RPMI7951 (cell line): ENCODE measurements around the gene SLCO3A1. TPM values are rescaled to one million over a fixed set of nuclear protein-coding genes. Genes with fewer than 3 reads are reported as not detected.
"Not testable (repeated sequence)": the region's sequence is repeated elsewhere in the genome, so short reads cannot be mapped to it uniquely, and the experiment has no call there.

Source experiments
- DNase-seq: peaks from one replicate; pipeline ENCODE4 v3.0.0-alpha.2; 2012; ENCODE audit warnings: low read depth
- total RNA-seq: library from RNA; depleted of rRNA; stranded (reverse); fragments of >200 nt; shearing (Covaris generic); gene quantifications from 2 replicates; pipeline ENCODE4 v1.2.3, GENCODE V29; 2014

The SLCO3A1 gene
- total RNA-seq, 1 experiment from 2014 or later, result 1.7 TPM

DNA sequence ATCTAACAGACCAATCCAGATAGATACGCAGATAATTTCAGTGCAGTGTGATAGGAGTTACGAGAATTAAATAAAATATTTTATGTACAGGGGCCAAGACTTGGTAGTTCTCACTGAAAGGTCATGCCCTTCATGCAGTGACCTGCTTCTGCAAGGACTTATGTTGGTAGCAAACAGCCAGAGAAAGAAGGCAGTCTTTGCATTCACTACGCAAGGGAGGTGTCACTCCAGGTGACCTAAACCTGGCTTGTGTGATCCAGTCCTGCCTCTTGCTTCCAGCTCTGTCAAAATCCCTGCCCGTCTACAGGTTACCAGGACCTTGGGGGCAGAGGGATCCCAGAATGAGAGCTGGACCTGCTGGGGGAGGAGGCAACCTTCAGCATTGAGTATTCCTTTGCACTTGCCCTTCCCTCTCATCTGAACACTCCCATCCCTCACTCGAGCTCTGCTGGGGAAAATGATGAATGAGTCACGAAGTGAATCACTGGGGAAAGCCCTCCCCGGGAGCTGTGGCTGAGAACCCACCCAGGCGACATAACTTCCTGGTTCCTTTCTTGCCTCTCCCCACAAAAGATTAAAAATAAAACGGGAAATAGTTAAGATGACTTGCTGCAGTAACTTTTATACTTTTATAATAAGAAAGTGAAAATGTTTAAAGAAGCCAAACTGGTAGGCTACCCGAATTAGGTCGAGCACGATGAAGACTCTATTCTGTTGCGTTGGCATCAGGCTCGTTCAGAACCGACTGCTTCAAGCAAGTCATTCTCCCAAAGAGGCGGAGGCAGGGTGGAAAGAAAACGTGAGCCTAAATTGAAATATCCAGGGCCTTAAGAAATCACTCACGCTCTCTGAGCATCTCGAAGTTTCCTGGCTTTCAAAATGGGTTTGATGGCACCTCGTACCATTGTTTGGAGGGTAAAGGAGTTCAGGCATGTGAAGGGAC is 216.1 kb downstream of the SLCO3A1 start:
- peak; percentile 89 for DNase-seq

DNA sequence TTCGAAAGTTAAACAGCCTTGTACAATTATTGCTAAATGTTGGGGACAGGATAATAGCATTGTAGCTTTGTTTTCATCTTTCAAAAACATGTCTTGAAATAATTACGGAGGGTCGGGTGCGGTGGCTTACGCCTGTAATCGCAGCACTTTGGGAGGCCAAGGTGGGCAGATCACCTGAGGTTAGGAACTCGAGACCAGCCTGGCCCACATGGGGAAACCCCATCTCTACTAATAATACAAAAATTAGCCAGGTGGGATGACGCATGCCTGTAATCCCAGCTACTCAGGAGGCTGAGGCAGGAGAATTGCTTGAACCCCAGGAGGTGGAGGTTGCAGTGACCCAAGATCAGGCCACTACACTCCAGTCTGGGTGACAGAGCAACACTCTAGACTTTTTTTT is 216.7 kb downstream of the SLCO3A1 start:
- not testable (repeated sequence) for DNase-seq

DNA sequence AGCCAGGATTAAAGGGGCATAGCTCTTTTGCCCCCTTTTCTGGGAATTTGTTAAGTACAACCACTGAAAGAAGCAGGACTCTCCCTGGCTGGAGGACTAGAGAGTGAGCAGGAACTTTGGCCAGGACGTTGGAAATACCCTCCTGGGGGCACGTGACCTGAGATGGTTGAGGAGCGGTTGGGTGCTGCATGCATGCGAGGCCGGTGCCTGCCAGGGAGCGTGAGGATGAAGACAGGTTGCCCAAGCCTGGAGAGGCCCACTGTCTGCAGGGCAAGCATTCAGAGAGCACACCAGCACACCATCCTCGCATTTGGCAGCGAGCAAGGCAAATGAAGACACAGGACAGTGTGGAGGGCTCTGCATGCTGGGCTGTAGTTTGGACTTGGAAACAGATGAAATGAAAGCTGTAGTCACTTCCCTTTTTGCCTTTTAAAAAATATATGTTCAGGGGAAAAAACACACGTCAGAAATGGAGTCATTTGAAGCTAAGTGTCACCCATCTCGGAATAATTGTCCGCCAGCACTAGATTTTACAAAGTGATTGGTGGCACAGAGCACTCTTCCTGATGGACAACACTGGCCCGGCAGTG is 217.6 kb downstream of the SLCO3A1 start:
- DNase-seq, result no peak

DNA sequence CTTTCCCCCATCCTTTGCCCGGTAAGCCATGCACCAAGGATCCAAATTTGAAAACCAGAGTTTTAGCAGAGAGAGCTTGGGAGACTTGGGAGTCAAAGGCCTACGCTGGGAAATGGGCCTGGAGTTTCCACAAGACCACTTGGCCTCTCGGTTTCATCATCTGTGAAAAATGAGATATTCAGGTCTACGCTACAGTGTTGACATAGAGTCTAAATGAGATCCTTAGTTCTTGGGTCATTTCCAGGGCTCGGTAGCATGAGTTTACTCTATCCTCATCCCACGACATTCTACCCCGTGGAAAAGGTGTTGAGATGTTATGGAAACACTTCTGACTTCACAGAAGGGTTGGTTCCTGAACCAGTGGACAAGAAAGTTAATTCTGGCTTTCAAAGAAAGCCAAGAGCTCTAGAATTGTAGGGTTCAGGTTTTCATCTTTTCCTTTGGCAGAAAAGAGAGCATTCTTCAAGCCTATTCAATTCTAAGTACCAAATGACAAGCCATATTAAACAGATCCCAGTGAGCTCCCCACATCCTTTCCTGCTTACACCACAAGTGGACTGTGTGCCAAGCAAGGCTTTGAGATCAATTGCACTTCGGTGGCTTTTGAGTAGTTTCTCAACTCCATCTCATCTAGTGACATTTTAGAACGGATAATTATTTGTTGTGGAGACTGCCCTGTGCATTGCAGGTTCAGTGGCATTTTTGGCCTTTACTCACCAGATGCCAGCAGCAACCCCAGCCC is 219.7 kb downstream of the SLCO3A1 start:
- DNase-seq, result no peak

DNA sequence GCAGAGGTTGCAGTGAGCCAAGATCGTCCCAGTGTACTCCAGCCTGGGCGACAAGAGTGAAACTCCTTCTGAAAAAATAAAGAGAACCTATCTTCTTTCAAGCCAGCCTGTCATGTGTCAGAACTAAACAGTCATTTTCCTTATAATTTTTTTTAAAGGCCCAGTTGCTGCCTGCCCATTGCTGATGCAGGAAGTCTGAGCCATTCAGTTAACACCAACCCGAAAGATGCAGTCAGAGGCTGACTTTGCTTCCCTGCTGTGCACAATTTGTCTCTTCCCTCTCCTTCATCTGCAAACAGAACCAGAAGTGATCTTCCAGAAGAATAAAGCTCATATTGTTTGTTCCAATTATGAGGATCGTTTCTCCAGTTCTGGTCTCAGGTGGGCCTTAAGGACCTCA is 220.6 kb downstream of the SLCO3A1 start:
- no peak for DNase-seq

DNA sequence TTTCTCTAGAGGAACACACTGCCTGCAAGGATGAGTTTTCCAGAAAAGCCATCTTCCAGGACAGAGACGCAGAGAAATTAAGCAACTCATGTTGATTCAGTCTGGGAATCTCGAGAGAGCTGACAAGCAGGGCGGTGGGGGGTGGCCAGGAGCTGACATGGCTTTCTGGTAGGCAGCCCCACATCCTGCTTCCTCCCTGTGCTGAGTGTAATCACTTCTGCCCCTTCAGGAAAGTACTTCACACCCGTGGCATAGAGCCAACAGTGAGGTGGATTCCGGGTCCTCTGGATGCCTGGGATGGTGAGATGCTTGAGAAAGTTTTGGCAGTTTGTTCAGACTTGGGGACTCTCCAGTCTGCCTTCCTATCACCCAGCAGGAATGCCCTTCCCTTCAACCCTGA is 221.1 kb downstream of the SLCO3A1 start:
- peak; percentile 64 for DNase-seq

DNA sequence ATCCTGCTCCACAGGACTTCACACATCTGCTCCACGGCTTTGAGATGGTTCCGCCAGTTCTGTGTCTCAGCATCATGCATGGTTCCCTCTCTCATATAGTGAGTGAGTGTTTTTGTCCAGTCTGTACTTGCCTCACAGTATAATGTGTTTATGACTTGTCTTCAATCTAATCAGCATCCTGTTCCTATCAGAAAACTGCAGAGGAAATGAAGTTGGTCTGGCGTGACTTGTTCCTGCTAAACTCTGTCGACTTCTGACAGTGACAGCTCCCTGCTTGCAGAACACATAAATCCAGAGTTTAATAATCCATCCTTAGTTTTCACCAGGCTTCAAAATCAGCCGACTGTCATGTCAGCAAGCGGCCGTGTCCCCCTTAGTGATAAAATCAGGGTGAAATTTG is 222.3 kb downstream of the SLCO3A1 start:
- DNase-seq, result no peak

DNA sequence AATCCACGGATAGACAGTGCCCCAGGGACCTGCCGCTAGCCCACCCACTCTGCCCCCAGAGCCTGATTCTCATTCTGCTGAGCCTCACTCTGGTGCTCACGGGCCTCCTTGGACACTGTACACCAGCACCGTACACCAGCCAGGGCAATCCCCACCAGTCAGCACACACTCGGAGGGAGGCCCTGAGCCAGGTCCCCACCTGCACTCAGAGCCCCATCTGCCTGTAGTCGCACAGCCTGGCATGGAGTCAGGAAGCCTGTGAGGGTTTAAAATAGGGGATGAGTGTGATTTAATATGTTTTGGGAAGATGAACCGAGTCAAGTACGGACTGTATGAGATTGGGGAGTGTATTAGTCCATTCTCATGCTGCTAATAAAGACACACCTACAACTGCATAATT is 223.0 kb downstream of the SLCO3A1 start:
- no peak for DNase-seq

DNA sequence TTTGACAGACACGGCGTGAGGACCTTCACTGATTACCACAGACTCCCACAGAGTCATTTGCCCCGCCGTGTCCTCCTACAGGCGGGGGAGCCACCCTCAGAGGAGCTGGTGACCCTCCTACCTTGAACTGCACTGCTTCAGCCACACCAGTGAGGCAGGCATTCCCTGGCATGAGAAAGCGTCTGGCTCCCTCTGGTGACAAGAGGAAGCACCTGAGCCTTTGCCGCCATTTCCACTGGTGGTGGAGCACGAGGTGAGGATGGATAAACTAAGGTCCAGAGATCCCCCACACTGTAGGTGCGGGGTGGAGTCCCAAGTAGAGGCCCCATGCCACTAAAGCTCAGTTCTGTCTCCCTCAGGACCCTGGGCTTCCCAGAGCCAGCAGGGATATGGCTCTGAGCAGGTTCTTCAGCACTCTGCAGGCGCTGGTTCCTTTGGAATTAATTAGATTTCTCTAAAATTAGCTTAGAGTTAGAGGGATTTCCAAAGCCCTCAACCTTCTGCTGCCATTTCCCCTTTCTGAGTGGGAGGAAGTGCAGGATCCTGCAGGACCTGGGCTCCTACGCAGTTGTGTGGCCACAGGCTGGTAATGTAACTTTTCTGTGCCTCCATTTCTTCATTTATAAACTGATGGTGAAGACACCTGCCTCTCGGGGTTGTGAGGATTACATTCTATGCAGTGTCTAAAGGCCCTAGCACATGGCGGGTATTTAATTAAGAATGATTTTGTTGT is 224.0 kb downstream of the SLCO3A1 start:
- peak; percentile 64 for DNase-seq

DNA sequence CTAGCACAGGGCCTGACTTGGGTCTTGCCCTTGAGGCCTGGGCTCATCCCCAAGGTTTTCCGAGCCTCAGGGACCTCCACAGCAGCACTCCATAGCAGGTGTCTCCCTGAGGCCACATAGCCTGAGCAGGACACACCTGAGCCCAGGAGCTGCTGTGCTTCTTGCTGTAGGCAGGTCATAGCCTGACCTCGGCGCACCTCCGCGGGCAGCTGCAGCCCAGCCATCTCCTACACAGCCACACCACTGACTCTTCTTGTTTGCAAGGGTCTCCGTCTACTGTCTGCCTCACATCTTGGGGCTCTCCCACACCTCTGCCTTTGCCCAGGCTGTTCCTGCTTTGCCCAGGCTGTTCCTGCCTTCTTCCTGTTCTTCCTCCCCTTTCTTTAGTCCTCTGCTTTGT is 224.8 kb downstream of the SLCO3A1 start:
- no peak for DNase-seq

DNA sequence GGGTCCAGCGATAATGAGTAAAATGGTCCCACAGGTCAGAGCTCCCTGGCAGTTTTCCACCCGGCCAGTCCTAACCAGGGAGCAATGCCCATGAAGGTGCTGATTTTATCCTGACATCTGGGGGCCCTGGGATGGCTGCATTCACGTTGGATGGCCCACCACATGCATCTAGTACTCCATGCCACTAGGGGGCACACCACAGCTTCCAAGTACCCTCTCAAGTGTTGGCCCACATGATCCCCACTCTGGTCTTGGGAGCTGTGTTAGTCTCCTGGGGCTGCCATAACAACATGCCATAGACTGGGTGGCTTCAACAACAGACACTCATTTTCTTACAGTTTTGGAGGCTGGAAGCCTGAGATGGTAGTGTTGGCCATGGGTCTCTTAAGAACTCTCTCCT is 225.5 kb downstream of the SLCO3A1 start:
- peak; percentile 24 for DNase-seq

DNA sequence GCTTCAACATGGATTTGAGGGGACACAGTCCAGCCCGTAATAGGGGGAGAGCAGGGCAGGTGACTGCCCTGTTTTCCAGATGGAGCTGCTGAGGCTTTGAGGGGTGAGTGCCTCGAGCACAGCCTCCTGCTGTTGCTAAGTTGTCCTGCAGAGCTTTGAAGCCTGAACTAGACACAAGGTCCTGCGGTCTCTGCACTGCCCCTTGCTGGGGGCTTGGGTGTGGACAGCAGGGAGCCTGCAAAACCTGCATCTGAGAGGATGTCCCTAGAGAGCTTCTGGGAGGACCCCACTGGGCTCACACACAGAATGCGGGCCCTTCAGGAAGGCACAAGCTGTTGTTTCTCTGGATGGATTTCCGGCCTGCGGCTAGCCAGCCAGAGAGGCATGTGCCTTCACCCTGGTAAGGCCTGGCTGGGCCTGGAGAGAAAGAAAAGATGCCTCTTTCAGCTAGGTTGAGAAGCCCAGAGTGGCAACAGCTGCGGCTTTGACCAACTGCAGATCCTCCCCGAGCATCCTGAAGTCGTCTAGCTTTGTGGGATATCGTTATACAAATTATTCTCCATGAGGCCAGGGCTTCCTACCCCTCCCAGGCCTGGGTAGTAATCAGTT is 226.2 kb downstream of the SLCO3A1 start:
- no peak for DNase-seq

DNA sequence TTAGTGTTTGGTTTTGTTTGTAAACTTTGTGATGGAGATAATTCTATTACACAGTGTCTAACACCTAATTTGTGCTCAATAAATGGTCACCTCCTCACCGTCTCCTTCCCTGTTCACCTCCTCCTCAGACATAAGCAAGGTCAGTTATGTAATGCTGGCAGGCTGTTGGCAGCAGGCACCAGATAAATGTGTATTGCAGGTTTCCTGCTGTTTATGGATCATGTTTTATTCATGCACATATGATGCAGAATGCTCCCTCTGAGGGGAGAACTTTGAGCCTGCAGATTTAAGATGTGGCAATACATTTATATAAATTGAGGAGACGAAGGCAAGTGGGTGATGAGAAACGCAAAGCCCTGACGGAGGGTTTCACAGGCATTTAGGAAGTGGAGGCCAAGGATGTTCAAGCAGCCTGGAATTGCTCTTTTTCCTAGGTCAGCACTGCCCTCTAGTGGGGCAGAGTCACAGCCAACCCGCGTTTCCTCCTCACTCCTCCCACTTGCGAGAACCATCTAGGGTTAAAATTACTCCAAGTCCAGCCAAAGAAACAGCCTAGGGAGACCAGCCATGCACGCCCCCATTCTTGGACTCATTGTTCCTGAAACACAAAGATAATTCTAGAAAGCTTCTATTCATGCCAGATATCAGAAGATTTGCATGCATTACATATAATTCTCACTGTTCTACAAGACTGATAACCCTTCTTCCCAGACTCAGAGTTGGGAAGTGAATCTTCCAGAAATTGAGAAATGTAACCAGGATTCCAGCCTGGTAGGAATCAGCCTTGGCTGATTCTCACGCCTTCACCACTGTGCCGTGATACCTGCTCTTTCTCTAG is 228.7 kb downstream of the SLCO3A1 start:
- peak; percentile 69 for DNase-seq

DNA sequence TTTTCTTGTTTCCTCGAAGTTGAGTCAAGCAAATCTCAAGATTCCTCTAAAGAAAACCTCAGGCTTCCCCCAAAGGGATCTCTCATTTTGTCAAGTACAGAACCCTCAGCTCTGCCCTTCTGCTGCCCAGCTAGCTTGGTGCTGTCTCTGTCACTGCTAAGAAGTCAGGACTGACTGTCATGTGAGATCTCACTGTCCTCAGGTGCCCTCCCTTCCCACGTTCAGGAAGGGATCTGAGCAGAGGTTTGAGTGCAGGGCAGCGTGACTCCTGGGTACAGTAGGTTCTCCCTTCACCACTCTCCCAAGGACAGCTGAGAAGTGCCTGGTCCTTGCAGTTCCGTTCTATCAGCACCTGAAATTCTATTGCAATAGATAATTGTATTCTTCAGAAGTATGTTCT is 229.7 kb downstream of the SLCO3A1 start:
- no peak for DNase-seq

DNA sequence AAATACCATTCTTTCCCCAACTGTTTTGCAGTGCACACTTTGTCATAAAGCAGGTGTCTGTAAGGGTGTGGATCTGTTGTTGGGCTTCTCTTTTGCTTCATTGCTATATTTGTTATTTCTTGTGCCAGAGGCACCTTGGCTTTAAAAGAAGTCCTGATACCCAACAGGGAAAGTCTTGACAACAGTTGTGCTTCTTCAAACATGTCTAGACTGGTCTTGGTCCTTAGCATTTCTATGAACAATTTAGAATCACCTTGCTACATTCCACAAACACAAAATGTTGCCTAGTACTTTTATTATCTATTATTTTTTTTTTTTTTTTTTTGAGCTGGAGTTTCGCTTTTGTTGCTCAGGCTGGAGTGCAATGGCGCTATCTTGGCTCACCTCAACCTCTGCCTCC is 233.7 kb downstream of the SLCO3A1 start:
- DNase-seq, result no peak

DNA sequence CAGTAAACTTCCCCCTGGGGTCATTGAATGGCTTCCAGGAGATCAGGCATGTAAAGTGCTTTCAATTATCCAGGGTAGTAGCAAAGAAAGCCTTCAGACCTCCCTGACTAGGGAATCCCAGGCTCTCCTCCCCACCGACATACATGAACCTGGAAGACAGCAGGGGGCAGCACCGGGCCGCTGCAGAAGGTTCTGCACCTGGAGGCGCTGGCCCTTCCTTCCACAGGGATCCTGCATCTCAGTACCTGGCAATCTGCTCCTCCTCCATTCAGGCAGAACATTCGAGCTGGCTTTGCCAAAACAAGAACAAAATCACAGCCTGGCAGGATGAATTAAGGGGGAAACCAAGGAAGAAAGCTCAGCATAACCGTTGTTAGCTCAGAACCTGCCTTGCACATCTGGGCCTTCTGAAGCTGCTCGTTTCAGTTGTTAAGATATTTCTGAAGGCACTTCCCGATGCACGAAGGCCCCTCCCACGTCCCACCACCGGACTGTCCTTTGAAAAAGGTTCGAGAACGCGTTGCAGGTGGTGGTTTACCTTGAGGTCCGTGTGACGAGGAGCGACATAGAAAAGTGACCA is 237.7 kb downstream of the SLCO3A1 start:
- DNase-seq, result peak; percentile 16

DNA sequence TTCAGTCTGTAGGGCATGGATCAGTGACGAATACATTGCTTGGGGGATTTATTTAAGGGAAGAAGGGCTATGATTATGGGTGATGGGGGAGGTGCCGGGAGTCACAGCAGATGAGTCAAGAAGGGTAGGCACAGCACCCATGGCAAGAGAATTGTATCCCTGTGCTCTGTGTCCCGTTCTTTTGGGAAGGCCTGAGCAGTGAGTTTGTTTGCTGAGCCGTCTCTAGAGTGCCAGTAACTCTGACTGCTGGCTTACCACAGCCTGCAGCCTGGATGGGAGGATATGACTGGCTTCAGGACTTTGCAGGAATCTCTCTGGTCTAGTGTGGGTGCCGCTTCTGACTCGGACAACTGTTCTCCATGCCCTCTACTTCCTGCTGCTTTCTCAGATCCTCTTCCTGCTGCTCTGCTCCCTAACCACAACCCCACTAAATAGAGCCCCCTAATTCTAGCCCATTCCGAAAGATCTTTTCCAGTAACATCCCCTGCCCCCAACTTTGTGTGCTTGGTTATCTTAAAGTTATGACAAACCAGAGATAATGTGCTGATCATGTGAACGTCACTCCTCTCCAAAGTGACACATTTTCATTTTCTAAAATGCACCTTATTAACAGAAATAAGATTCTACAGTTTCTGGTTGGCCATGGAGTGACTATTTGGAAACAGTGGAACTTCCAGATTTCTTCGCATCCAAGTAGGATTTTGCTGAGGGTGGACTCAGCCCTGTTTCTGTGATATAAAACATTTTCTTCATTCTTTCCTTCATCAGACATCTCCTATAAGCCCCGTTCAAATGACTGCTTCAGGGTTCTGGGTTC is 239.0 kb downstream of the SLCO3A1 start:
- DNase-seq, result no peak

DNA sequence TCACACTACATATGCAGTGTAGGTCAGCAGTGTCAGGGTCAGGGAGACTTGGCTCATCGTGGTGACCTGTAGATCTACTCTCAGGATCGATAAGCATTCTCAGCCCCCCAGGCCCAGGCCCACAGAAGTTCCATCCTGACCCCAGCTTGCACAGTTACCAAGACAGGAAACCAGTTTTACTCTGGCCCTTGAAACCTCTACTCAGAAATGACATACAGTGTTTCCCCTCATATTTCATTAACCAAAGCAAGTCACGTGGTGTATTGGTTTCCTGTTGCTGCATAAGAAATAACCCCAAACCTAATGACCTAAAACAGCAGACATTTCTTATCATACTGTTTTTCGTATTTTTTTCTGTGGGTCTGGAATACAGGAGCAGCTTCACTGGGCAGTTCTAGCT is 242.2 kb downstream of the SLCO3A1 start:
- DNase-seq, result no peak

DNA sequence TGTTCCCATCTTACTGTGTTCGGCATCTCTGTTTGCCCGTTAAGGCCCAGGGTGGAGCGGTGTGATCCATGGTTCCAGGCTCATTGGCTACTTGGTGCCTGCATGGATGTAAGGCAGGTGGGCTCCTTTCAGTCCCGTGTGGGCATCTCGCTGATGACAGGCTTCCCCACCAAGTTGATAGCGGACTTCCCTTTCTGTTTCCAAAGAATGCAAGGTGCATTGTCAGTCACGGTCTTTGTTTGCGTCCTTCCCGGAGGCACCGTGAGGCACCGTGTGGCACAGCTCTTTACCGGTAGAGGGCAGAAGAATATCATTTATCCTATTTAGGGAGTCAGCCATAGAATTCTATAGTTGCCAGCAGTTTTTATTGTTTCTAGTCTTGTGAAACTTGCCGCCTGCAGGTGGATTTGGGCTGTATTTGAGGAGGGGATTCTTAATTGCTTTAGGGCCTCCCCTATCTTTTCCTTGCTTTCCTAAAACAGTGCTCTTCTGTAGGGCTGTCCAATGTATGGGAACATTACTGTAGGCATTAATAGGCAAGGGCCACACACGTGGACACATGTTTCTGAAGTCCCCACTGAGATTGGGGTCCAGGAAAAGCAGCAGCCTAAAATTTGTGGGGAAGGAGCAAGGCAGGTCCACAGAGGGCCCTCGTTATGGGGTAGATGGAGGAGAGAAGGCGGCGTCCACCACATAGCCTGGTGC is 244.1 kb downstream of the SLCO3A1 start:
- peak; percentile 50 for DNase-seq
